Astrocyte (in vitro differentiated cells and primary cell): ENCODE data around the gene ARHGEF10L.

Source experiments
- CTCF ChIP-seq: IDR thresholded peaks from 2 replicates; pipeline ENCODE4 v1.5.1; 2011; ENCODE audit warnings: low read depth, mild to moderate bottlenecking, inconsistent platforms, low read length, moderate library complexity; ENCODE audit not compliant: insufficient read depth
- EZH2 ChIP-seq: IDR thresholded peaks from 2 replicates; pipeline ENCODE4 v1.6.1; 2012; ENCODE audit warnings: mild to moderate bottlenecking, low read length, inconsistent platforms; ENCODE audit not compliant: insufficient read depth

GRCh38 chr1:17739050-17739449 lies 199.6 kb downstream of the ARHGEF10L start:
- no peak for TF ChIP-seq CTCF
- no peak for TF ChIP-seq EZH2
